Spleen (tissue), 7 donors: ENCODE data around the gene PDE8A.

Source experiments
- POLR2A ChIP-seq, 3 donors: fragments of 450-650 bp; IDR thresholded peaks; one replicate each; pipeline ENCODE4 v1.5.1; 2017; ENCODE audit warnings: antibody characterized with exemption in 3 of 3, mild to moderate bottlenecking in 1 of 3
- TF ChIP-seq, protein P1 (sequence below), 11 experiments: fragments of 200-600 bp in 7 of 11; fragments of 450-650 bp in 4 of 11; sonication (generic) in 4 of 11; IDR thresholded peaks in 8 of 11; conservative IDR thresholded peaks in 3 of 11; 1 replicate in 7 of 11; 2 replicates in 4 of 11; pipeline versions ENCODE4 v1.4.0 to v1.8.0; 2016 to 2021; ENCODE audit warnings: antibody characterized with exemption in 11 of 11, inconsistent platforms in 4 of 11, mild to moderate bottlenecking in 1 of 11
- donor health status: DM: no; HTN: no; CAD: no; lungs with moderate emphysema.
- donor health status: DM: no; HTN: no; CAD: no.
- donor health status: DM: no; HTN: no; CAD: no.

DNA sequence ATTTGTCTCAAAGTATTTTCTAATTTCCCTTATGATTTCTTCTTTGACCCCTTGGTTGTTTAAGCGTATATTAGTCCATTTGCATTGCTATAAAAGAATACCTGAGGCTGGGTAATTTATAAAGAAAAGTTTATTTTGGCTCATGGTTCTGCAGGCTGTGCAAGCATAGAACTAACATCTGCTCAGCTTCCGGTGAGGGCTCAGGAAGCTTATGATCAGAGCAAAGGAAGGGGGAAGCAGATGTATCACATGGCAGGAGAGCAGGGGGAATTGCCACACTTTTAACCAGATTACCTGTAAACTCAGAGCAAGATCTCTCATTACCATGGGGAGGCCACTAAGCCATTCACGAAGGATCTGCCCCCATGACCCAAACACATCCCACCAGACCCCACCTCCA lies 148.2 kb downstream of the PDE8A start:
- TF ChIP-seq, protein P1, sequence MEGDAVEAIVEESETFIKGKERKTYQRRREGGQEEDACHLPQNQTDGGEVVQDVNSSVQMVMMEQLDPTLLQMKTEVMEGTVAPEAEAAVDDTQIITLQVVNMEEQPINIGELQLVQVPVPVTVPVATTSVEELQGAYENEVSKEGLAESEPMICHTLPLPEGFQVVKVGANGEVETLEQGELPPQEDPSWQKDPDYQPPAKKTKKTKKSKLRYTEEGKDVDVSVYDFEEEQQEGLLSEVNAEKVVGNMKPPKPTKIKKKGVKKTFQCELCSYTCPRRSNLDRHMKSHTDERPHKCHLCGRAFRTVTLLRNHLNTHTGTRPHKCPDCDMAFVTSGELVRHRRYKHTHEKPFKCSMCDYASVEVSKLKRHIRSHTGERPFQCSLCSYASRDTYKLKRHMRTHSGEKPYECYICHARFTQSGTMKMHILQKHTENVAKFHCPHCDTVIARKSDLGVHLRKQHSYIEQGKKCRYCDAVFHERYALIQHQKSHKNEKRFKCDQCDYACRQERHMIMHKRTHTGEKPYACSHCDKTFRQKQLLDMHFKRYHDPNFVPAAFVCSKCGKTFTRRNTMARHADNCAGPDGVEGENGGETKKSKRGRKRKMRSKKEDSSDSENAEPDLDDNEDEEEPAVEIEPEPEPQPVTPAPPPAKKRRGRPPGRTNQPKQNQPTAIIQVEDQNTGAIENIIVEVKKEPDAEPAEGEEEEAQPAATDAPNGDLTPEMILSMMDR (IDR thresholded peaks at IDR 0.05 in 8 of 11, conservative IDR thresholded peaks at IDR 0.05 in 3 of 11), result no peak
- no peak for TF ChIP-seq POLR2A (IDR thresholded peaks at IDR 0.05)
